Hepatocyte (in vitro differentiated cells): Measurements from ENCODE around the gene KCNJ5.

Experiments
- CTCF ChIP-seq: fragments of 200-600 bp; sonication (generic); IDR thresholded peaks from 2 replicates; pipeline ENCODE4 v1.5.1; 2016; ENCODE audit warnings: antibody characterized with exemption, mild to moderate bottlenecking; ENCODE audit not compliant: poor library complexity
- EZH2 ChIP-seq: fragments of 200-600 bp; sonication (generic); IDR thresholded peaks from 2 replicates; pipeline ENCODE4 v1.6.1; 2016; ENCODE audit warnings: antibody characterized with exemption, mild to moderate bottlenecking, borderline replicate concordance

GRCh38 chr11:128904656-128905344 lies 13.6 kb downstream of the KCNJ5 start:
- no peak for TF ChIP-seq CTCF
- peak; percentile 76 for TF ChIP-seq EZH2
